ENCODE measurements around the gene BAZ1A. TPM values are rescaled to one million over a fixed set of nuclear protein-coding genes. Genes with fewer than 3 reads are reported as not detected.

The BAZ1A gene
- total RNA-seq, 2 experiments from 2014 or later: 53.9 to 75.2 TPM

- POLR2A ChIA-PET: interaction anchor here (0.8 to 1.5 kb wide), 3 partner anchors 9 to 547 kb away, joined by 3 to 4 read pairs (median 4); no protein-coding TSS in a partner anchor
- Mint-ChIP-seq H3K4me1 (peaks cover 29% of the 10 kb centered on the region), H3K27me3 (no peaks in the 10 kb centered on the region), H3K27ac (peak overlapping the region; percentile 74), H3K36me3 (ENCODE audit: low read depth) (peaks cover 62% of the 10 kb centered on the region), H3K4me3 (no peak overlapping the region), H3K9me3 (ENCODE audit: low read depth) (no peaks in the 10 kb centered on the region)
- CTCF ChIA-PET: interaction anchor here (1.3 kb wide), 1 partner anchor 12 kb away, joined by 3 read pairs; no protein-coding TSS in a partner anchor
- ATAC-seq (peak; percentile 69), DNase-seq (no peak)
- intact Hi-C loops (cut with DNase I, micrococcal nuclease): no loop called here
Observed at GRCh38 chr14:34857689-34858449, 17.3 kb downstream of the BAZ1A start.

- Mint-ChIP-seq H3K4me1 (peaks cover 19% of the 10 kb centered on the region), H3K27me3 (no peaks in the 10 kb centered on the region), H3K27ac (peak overlapping the region; percentile 33), H3K36me3 (ENCODE audit: low read depth) (peaks cover 51% of the 10 kb centered on the region), H3K4me3 (no peak overlapping the region), H3K9me3 (ENCODE audit: low read depth) (no peaks in the 10 kb centered on the region)
- POLR2A ChIA-PET: no interaction called here
- DNase-seq: no peak
- no peak for ATAC-seq
- intact Hi-C loops (cut with DNase I, micrococcal nuclease): no loop called here
- CTCF ChIA-PET: interaction anchor here (1.2 kb wide), 1 partner anchor 18 kb away, joined by 3 read pairs; no protein-coding TSS in a partner anchor
Observed at GRCh38 chr14:34853041-34853440, 22.1 kb downstream of the BAZ1A start.

- H3K4me3 Mint-ChIP-seq: no peak overlapping the region
- POLR2A ChIA-PET: no interaction called here
- CTCF ChIA-PET: no interaction called here
- no peaks in the 10 kb centered on the region for H3K9me3 Mint-ChIP-seq (ENCODE audit: low read depth)
- intact Hi-C loops (cut with DNase I, micrococcal nuclease): no loop called here
- no peaks in the 10 kb centered on the region for H3K27me3 Mint-ChIP-seq
- H3K27ac Mint-ChIP-seq: no peak overlapping the region
- H3K36me3 Mint-ChIP-seq (ENCODE audit: low read depth): peaks cover 46% of the 10 kb centered on the region
- no peak for ATAC-seq
- no peak for DNase-seq
- H3K4me1 Mint-ChIP-seq: peaks cover 9% of the 10 kb centered on the region
Observed at GRCh38 chr14:34851395-34851794, 23.8 kb downstream of the BAZ1A start.

- Mint-ChIP-seq H3K4me1 (peaks cover 27% of the 10 kb centered on the region), H3K27me3 (no peaks in the 10 kb centered on the region), H3K4me3 (no peak overlapping the region), H3K9me3 (ENCODE audit: low read depth) (no peaks in the 10 kb centered on the region), H3K36me3 (ENCODE audit: low read depth) (peaks cover 33% of the 10 kb centered on the region), H3K27ac (no peak overlapping the region)
- CTCF ChIA-PET: interaction anchor here (1.2 kb wide), 1 partner anchor 11 kb away, joined by 3 read pairs; no protein-coding TSS in a partner anchor
- ATAC-seq (no peak), DNase-seq (no peak)
- POLR2A ChIA-PET: no interaction called here
- intact Hi-C loops (cut with DNase I, micrococcal nuclease): no loop called here
Observed at GRCh38 chr14:34845869-34846268, 29.3 kb downstream of the BAZ1A start.

- ATAC-seq (peak; percentile 98), DNase-seq (peak; percentile 54)
- ChIA-PET CTCF (interaction anchor here (0.6 kb wide), 2 partner anchors 47 to 972 kb away, joined by 4 read pairs; no protein-coding TSS in a partner anchor), POLR2A (interaction anchor here (0.6 to 1.0 kb wide), 2 partner anchors 32 to 114 kb away, joined by 3 to 7 read pairs; partner anchors contain the start of gene BAZ1A)
- no peaks in the 10 kb centered on the region for H3K27me3 Mint-ChIP-seq
- intact Hi-C loops (cut with DNase I, micrococcal nuclease): loop anchor here (1.0 to 2.0 kb wide), 3 partner anchors 30 to 139 kb away; partner anchors contain the start of gene SRP54 (in 2 of the 2)
- H3K27ac Mint-ChIP-seq: peak overlapping the region; percentile 74
- peaks cover 25% of the 10 kb centered on the region for H3K4me1 Mint-ChIP-seq
- H3K4me3 Mint-ChIP-seq: no peak overlapping the region
- peaks cover 37% of the 10 kb centered on the region for H3K36me3 Mint-ChIP-seq (ENCODE audit: low read depth)
- no peaks in the 10 kb centered on the region for H3K9me3 Mint-ChIP-seq (ENCODE audit: low read depth)
Observed at GRCh38 chr14:34843011-34843554, 32.1 kb downstream of the BAZ1A start.

- ChIA-PET CTCF (no interaction called here), POLR2A (no interaction called here)
- H3K9me3 Mint-ChIP-seq (ENCODE audit: low read depth): no peaks in the 10 kb centered on the region
- DNase-seq (no peak), ATAC-seq (no peak)
- H3K27me3 Mint-ChIP-seq: no peaks in the 10 kb centered on the region
- H3K36me3 Mint-ChIP-seq (ENCODE audit: low read depth): peaks cover 24% of the 10 kb centered on the region
- no peak overlapping the region for H3K4me3 Mint-ChIP-seq
- intact Hi-C loops (cut with DNase I, micrococcal nuclease): no loop called here
- H3K4me1 Mint-ChIP-seq: peaks cover 27% of the 10 kb centered on the region
- no peak overlapping the region for H3K27ac Mint-ChIP-seq
Observed at GRCh38 chr14:34837801-34838322, 37.3 kb downstream of the BAZ1A start.

- ChIA-PET POLR2A (no interaction called here), CTCF (interaction anchor here (1.0 to 1.5 kb wide), 3 partner anchors 14 to 140 kb away, joined by 3 read pairs; no protein-coding TSS in a partner anchor)
- Mint-ChIP-seq H3K4me3 (no peak overlapping the region), H3K36me3 (ENCODE audit: low read depth) (peaks cover 19% of the 10 kb centered on the region), H3K27ac (no peak overlapping the region), H3K4me1 (peaks cover 32% of the 10 kb centered on the region), H3K9me3 (ENCODE audit: low read depth) (no peaks in the 10 kb centered on the region), H3K27me3 (no peaks in the 10 kb centered on the region)
- intact Hi-C loops (cut with DNase I, micrococcal nuclease): no loop called here
- ATAC-seq (no peak), DNase-seq (no peak)
Observed at GRCh38 chr14:34835312-34835711, 39.8 kb downstream of the BAZ1A start.

GRCh38 chr14:34833549-34834523, 41.3 kb downstream of the BAZ1A start:
- Mint-ChIP-seq H3K27ac (peak overlapping the region; percentile 0), H3K9me3 (ENCODE audit: low read depth) (no peaks in the 10 kb centered on the region), H3K4me3 (no peak overlapping the region), H3K27me3 (no peaks in the 10 kb centered on the region), H3K4me1 (peaks cover 41% of the 10 kb centered on the region), H3K36me3 (ENCODE audit: low read depth) (peaks cover 23% of the 10 kb centered on the region)
- DNase-seq (no peak), ATAC-seq (no peak)
- POLR2A ChIA-PET: no interaction called here
- CTCF ChIA-PET: interaction anchor here (1.2 to 1.5 kb wide), 2 partner anchors 19 to 138 kb away, joined by 3 read pairs; no protein-coding TSS in a partner anchor
- intact Hi-C loops (cut with DNase I, micrococcal nuclease): no loop called here

GRCh38 chr14:34826661-34827060, 48.5 kb downstream of the BAZ1A start:
- ATAC-seq: peak; percentile 42
- Mint-ChIP-seq H3K9me3 (ENCODE audit: low read depth) (no peaks in the 10 kb centered on the region), H3K36me3 (ENCODE audit: low read depth) (peaks cover 49% of the 10 kb centered on the region), H3K4me3 (no peak overlapping the region), H3K4me1 (peaks cover 31% of the 10 kb centered on the region), H3K27me3 (no peaks in the 10 kb centered on the region), H3K27ac (peak overlapping the region; percentile 44)
- CTCF ChIA-PET: interaction anchor here (1.4 kb wide), 1 partner anchor 12 kb away, joined by 3 read pairs; no protein-coding TSS in a partner anchor
- intact Hi-C loops (cut with DNase I, micrococcal nuclease): no loop called here
- DNase-seq: no peak
- POLR2A ChIA-PET: no interaction called here

- DNase-seq (no peak), ATAC-seq (no peak)
- Mint-ChIP-seq H3K36me3 (ENCODE audit: low read depth) (peaks cover 55% of the 10 kb centered on the region), H3K4me3 (no peak overlapping the region), H3K27me3 (no peaks in the 10 kb centered on the region), H3K9me3 (ENCODE audit: low read depth) (no peaks in the 10 kb centered on the region), H3K27ac (peak overlapping the region; percentile 38), H3K4me1 (peaks cover 22% of the 10 kb centered on the region)
- ChIA-PET CTCF (interaction anchor here (1.0 kb wide), 2 partner anchors 9 to 40 kb away, joined by 3 read pairs; no protein-coding TSS in a partner anchor), POLR2A (no interaction called here)
- intact Hi-C loops (cut with DNase I, micrococcal nuclease): no loop called here
Observed at GRCh38 chr14:34824826-34825225, 50.3 kb downstream of the BAZ1A start.

- ChIA-PET POLR2A (no interaction called here), CTCF (interaction anchor here (1.0 kb wide), 2 partner anchors 8 to 39 kb away, joined by 3 read pairs; no protein-coding TSS in a partner anchor)
- Mint-ChIP-seq H3K36me3 (ENCODE audit: low read depth) (peaks cover 54% of the 10 kb centered on the region), H3K4me3 (no peak overlapping the region), H3K9me3 (ENCODE audit: low read depth) (no peaks in the 10 kb centered on the region), H3K27me3 (no peaks in the 10 kb centered on the region), H3K4me1 (peaks cover 17% of the 10 kb centered on the region), H3K27ac (peak overlapping the region; percentile 38)
- intact Hi-C loops (cut with DNase I, micrococcal nuclease): no loop called here
- no peak for DNase-seq
- ATAC-seq: no peak
Observed at GRCh38 chr14:34824256-34824655, 50.9 kb downstream of the BAZ1A start.
